Thoracic aorta (tissue), 2 donors: Measurements from ENCODE around the gene CNGA3. TPM values are rescaled to one million over a fixed set of nuclear protein-coding genes. Genes with fewer than 3 reads are reported as not detected.

Experiments used
- ATAC-seq: fragments of 150-250 bp; one replicate; pipeline ENCODE4 v1.8.0; 2017; ENCODE audit warnings: low read depth; ENCODE audit not compliant: insufficient number of reproducible peaks, low FRiP score
- DNase-seq: peaks from one replicate; pipeline ENCODE4 v3.0.0-alpha.2; 2020; ENCODE audit warnings: low spot score
- H3K27ac ChIP-seq, 2 donors: fragments of 200-600 bp; sonication (generic); 1 replicate in 1 of 2; 2 replicates in 1 of 2; pipeline ENCODE4 v1.5.1; 2016; ENCODE audit warnings: mild to moderate bottlenecking in 2 of 2, moderate library complexity in 2 of 2
- H3K27me3 ChIP-seq: fragments of 200-600 bp; sonication (generic); replicated peaks from 2 replicates; pipeline ENCODE4 v1.6.0; 2016; ENCODE audit warnings: mild to moderate bottlenecking; ENCODE audit not compliant: insufficient read depth
- H3K36me3 ChIP-seq: fragments of 200-600 bp; sonication (generic); one replicate; pipeline ENCODE4 v1.5.1; 2016
- H3K4me1 ChIP-seq, 2 donors: fragments of 200-600 bp; sonication (generic); 1 replicate in 1 of 2; 2 replicates in 1 of 2; pipeline versions ENCODE4 v1.5.1 to v1.6.0; 2016; ENCODE audit warnings: low read depth in 2 of 2, mild to moderate bottlenecking in 1 of 2; ENCODE audit not compliant: control insufficient read depth in 1 of 2
- H3K4me3 ChIP-seq: fragments of 200-600 bp; sonication (generic); 2 replicates; pipeline ENCODE4 v1.5.1; 2016; ENCODE audit warnings: mild to moderate bottlenecking
- H3K9me3 ChIP-seq: fragments of 200-600 bp; sonication (generic); 2 replicates; pipeline ENCODE4 v1.5.1; 2016
- total RNA-seq, 2 donors: library from RNA; depleted of rRNA; stranded (reverse); fragments of >200 nt; gene quantifications; one replicate each; pipeline versions ENCODE4 v1.1.0 to v1.2.3, GENCODE V29; 2016
- TF ChIP-seq, protein P1 (sequence below): fragments of 200-600 bp; sonication (generic); IDR thresholded peaks from one replicate; pipeline ENCODE4 v1.5.1; 2019; ENCODE audit warnings: antibody characterized with exemption

CNGA3 gene
- total RNA-seq, 2 donors from 2014 or later = not detected

DNA sequence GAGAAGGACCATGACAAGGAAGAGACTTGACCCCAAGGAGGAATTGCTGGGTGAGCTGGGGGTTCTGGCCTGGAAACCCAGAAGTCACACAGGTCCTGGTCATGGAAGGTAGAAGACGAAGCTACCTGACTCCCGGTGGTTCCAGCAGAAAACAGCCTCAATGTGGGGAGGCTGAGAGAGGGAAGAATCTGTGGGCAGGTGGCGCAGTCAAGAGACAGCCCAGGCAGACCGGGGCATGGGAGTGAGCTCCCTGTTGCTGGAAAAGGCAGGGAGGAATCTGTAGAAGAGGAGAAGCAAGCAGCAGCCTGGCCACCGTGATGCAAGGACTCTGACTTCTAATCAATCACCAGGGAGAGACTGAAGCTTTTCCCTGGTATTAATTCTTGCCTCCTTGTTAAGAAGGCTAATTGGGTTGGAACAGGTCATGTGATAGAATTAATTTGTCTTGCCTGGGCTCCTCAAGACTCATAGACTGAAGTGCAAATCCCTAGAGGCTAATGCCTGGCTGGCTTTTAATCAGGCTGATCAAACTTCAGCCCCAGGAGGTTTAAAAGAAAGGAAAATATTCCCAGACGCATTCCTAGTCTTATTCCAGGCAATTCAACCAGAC lies 30.1 kb downstream of the CNGA3 start:
- DNase-seq = no peak
- TF ChIP-seq, protein P1, sequence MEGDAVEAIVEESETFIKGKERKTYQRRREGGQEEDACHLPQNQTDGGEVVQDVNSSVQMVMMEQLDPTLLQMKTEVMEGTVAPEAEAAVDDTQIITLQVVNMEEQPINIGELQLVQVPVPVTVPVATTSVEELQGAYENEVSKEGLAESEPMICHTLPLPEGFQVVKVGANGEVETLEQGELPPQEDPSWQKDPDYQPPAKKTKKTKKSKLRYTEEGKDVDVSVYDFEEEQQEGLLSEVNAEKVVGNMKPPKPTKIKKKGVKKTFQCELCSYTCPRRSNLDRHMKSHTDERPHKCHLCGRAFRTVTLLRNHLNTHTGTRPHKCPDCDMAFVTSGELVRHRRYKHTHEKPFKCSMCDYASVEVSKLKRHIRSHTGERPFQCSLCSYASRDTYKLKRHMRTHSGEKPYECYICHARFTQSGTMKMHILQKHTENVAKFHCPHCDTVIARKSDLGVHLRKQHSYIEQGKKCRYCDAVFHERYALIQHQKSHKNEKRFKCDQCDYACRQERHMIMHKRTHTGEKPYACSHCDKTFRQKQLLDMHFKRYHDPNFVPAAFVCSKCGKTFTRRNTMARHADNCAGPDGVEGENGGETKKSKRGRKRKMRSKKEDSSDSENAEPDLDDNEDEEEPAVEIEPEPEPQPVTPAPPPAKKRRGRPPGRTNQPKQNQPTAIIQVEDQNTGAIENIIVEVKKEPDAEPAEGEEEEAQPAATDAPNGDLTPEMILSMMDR = no peak

DNA sequence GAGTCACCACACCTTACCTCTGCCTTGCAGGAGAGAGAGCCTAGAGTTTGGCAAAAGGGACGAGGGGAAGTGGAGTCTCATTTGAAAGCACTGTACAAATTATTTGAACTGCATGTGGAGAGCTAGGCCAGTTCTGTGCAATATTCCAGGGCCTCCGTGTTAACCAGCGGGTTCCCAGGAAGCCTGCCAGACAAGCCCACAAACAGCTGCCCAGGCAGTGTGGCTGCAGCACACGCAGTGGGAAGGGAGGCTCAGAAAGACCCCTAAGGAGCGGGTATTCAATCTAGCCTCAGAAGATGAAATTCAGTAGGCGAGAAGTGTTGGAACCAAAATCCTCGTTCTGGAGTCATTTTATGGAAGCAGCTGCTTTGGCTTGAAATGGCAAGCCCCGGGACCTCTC lies 30.7 kb downstream of the CNGA3 start:
- Histone ChIP-seq H3K4me3 (no peak overlapping the region), H3K4me1 (peaks cover 0 to 16% of the 10 kb centered on the region in 2 donors), H3K9me3 (no peaks in the 10 kb centered on the region), H3K27ac (no peak overlapping the region), H3K36me3 (no peaks in the 10 kb centered on the region), H3K27me3 (no peaks in the 10 kb centered on the region)
- ATAC-seq (no peak), DNase-seq (no peak)
- TF ChIP-seq, protein P1 = no peak

More for the DNA sequence above, 30.1 kb downstream of the CNGA3 start:
- Histone ChIP-seq H3K9me3 (no peaks in the 10 kb centered on the region), H3K4me3 (no peak overlapping the region), H3K27me3 (no peaks in the 10 kb centered on the region), H3K4me1 (peaks cover 0 to 16% of the 10 kb centered on the region in 2 donors), H3K36me3 (no peaks in the 10 kb centered on the region), H3K27ac (no peak overlapping the region)
- no peak for ATAC-seq

DNA sequence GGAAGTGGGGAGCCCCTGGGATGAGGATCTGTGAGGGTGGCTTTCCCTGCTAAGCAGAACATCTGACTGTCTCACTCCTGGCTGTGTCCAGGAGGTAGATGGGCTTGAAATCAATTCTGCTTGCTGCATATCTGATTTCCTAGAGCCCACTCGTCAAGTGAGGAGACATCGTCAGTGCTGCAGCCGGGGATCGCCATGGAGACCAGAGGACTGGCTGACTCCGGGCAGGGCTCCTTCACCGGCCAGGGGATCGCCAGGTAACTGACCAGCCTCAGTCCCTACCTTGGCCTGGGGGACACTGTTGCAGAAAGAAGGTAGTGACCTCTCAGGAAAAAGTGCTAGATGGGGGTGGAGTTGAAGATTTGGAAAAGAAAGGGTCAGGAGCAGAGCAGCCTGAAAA lies 31.3 kb downstream of the CNGA3 start:
- H3K27me3 ChIP-seq = no peaks in the 10 kb centered on the region
- TF ChIP-seq, protein P1 = no peak
- peaks cover 0 to 16% of the 10 kb centered on the region in 2 donors for H3K4me1 ChIP-seq
- H3K4me3 ChIP-seq = no peak overlapping the region
- H3K36me3 ChIP-seq = no peaks in the 10 kb centered on the region
- no peak overlapping the region for H3K27ac ChIP-seq
- no peak for DNase-seq
- no peaks in the 10 kb centered on the region for H3K9me3 ChIP-seq
- no peak for ATAC-seq

DNA sequence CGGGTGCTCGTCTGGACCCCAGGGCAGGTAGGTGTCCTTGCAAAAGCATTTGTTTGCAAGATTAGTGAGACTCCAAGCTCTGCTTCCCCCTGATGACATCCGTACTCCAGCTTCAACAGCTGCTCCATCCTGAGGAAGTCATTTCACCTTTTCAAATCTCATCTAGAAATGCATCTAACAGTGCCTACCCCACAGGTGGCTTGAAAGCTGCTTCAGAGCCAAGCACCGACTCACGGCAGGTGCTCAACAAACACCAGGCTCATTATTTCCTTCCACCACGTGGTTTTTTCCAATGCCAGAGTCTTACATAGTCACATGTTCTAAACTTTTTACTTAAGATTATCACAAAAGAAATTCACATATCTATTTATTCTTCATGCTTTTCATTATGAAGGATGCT lies 31.9 kb downstream of the CNGA3 start:
- no peaks in the 10 kb centered on the region for H3K27me3 ChIP-seq
- peaks cover 0 to 9% of the 10 kb centered on the region in 2 donors for H3K4me1 ChIP-seq
- H3K27ac ChIP-seq = no peak overlapping the region
- TF ChIP-seq, protein P1 = no peak
- DNase-seq (no peak), ATAC-seq (no peak)
- H3K9me3 ChIP-seq = no peaks in the 10 kb centered on the region
- no peaks in the 10 kb centered on the region for H3K36me3 ChIP-seq
- no peak overlapping the region for H3K4me3 ChIP-seq

DNA sequence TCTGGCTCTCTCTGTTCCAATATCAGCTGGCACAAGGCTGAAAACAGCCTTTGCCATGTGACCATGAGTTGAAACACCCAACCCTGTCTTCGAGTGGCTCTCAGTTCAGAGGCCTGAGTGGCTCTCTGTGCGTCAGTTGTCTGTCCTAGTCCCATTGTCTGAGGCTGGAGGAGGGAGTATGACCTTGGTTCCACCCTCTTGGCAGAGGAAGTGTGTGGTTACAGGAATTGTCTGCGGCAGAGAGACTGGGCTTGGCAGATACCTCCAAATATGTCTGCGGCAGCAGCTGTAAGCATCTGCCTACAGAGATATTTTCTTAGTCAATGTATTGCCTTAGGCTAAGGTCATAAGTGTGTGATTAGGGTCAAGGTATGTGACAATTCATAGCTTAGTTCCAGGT lies 32.6 kb downstream of the CNGA3 start:
- H3K36me3 ChIP-seq = no peaks in the 10 kb centered on the region
- no peaks in the 10 kb centered on the region for H3K9me3 ChIP-seq
- no peaks in the 10 kb centered on the region for H3K27me3 ChIP-seq
- ATAC-seq (no peak), DNase-seq (no peak)
- H3K4me3 ChIP-seq = no peak overlapping the region
- H3K27ac ChIP-seq = no peak overlapping the region
- H3K4me1 ChIP-seq = peaks cover 0 to 2% of the 10 kb centered on the region in 2 donors
- TF ChIP-seq, protein P1 = no peak
